Suprapubic skin (tissue), 4 donors: ENCODE data around the gene HSPBAP1.

Experiments
- EP300 ChIP-seq: sonication (generic); formaldehyde crosslinking; IDR thresholded peaks from one replicate; pipeline ENCODE4 v1.6.1; 2017; ENCODE audit warnings: antibody characterized with exemption
- POLR2A ChIP-seq, 2 donors: fragments of 450-650 bp; IDR thresholded peaks; one replicate each; pipeline ENCODE4 v1.6.1; 2017; ENCODE audit warnings: antibody characterized with exemption in 2 of 2, mild to moderate bottlenecking in 2 of 2, moderate library complexity in 2 of 2
- POLR2AphosphoS5 ChIP-seq, 3 donors: sonication (generic); formaldehyde crosslinking; IDR thresholded peaks; one replicate each; pipeline ENCODE4 v1.6.1; 2017; ENCODE audit warnings: antibody characterized with exemption in 3 of 3
- TF ChIP-seq, protein P1 (sequence below), 2 donors: fragments of 200-600 bp in 1 of 2; fragments of 450-650 bp in 1 of 2; sonication (generic) in 1 of 2; IDR thresholded peaks; one replicate each; pipeline ENCODE4 v1.5.1; 2016 to 2019; ENCODE audit warnings: antibody characterized with exemption in 2 of 2, mild to moderate bottlenecking in 1 of 2, moderate library complexity in 1 of 2

DNA sequence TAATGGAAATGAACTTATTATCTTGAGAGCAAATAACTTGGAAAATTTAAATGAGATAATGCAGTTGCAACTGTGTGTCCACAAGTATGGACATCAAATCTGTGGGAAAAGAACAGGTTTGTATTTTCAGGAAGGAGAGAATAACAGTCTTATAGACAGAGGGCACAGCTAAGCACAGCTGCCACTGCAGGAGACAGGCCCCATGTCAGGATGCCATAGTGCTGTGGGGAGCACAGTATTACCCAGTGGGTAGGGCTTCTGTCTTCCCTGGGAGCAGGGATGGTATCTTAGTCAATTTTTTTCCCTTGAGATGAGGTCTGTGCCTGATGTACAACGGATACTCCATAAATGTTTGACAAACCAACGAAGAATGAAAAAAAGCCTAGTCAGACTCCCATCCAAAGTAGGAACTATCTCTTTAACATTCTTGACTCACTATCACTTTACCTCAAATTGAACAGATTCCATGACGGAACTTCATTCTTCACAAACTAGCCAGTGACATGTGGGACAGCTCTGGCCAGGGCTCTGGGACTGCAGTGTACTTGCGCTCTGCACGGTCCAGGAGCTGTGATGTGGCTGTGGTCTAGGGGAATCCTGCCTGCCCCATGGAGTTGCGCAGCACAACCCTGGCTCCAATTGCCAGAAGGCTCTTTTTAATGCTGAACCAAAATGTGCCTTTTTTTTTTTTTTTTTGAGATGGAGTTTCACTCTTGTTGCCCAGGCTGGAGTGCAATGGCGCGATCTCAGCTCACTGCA, 64.7 kb downstream of the HSPBAP1 start:
- TF ChIP-seq POLR2A (IDR thresholded peaks at IDR 0.05) (no peak), EP300 (no peak), POLR2AphosphoS5 (IDR thresholded peaks at IDR 0.05) (no peak)
- TF ChIP-seq, protein P1, sequence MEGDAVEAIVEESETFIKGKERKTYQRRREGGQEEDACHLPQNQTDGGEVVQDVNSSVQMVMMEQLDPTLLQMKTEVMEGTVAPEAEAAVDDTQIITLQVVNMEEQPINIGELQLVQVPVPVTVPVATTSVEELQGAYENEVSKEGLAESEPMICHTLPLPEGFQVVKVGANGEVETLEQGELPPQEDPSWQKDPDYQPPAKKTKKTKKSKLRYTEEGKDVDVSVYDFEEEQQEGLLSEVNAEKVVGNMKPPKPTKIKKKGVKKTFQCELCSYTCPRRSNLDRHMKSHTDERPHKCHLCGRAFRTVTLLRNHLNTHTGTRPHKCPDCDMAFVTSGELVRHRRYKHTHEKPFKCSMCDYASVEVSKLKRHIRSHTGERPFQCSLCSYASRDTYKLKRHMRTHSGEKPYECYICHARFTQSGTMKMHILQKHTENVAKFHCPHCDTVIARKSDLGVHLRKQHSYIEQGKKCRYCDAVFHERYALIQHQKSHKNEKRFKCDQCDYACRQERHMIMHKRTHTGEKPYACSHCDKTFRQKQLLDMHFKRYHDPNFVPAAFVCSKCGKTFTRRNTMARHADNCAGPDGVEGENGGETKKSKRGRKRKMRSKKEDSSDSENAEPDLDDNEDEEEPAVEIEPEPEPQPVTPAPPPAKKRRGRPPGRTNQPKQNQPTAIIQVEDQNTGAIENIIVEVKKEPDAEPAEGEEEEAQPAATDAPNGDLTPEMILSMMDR (IDR thresholded peaks at IDR 0.05): no peak
